Aorta (tissue), 5 donors: ENCODE results near the gene ERBIN. TPM values are rescaled to one million over a fixed set of nuclear protein-coding genes. Genes with fewer than 3 reads are reported as not detected.
"Not testable (repeated sequence)": the region's sequence is repeated elsewhere in the genome, so short reads cannot be mapped to it uniquely, and the experiment has no call there.

Experiments used
- ATAC-seq: fragments of 200-7000 bp; cut with Tn5 transposase; one replicate; pipeline ENCODE4 v1.9.1; 2022; ENCODE audit warnings: moderate library complexity; ENCODE audit not compliant: low FRiP score
- DNase-seq, 2 donors: peaks; one replicate each; pipeline ENCODE4 v3.0.0-alpha.2; 2020
- H3K27ac ChIP-seq, 2 donors: one replicate each; pipeline ENCODE4 v1.5.1; 2013; ENCODE audit warnings: low read length in 2 of 2, mild to moderate bottlenecking in 2 of 2, moderate library complexity in 2 of 2, control low read depth in 1 of 2, inconsistent platforms in 1 of 2, low read depth in 1 of 2
- H3K27me3 ChIP-seq, 2 donors: one replicate each; pipeline ENCODE4 v1.6.1; 2013; ENCODE audit warnings: control low read depth in 1 of 2, low read length in 1 of 2, mild to moderate bottlenecking in 1 of 2, moderate library complexity in 1 of 2; ENCODE audit not compliant: insufficient read depth in 2 of 2, control insufficient read depth in 1 of 2
- H3K36me3 ChIP-seq, 2 donors: one replicate each; pipeline ENCODE4 v1.6.1; 2013; ENCODE audit warnings: control low read depth in 1 of 2, low read length in 1 of 2, mild to moderate bottlenecking in 1 of 2; ENCODE audit not compliant: insufficient read depth in 2 of 2, control insufficient read depth in 1 of 2
- H3K4me1 ChIP-seq, 2 donors: one replicate each; pipeline ENCODE4 v1.6.1; 2013; ENCODE audit warnings: low read length in 2 of 2, control low read depth in 1 of 2, mild to moderate bottlenecking in 1 of 2, moderate library complexity in 1 of 2; ENCODE audit not compliant: insufficient read depth in 2 of 2, control insufficient read depth in 1 of 2
- H3K4me3 ChIP-seq, 2 donors: one replicate each; pipeline ENCODE4 v1.5.1; 2013; ENCODE audit warnings: low read length in 2 of 2, control low read depth in 1 of 2, mild to moderate bottlenecking in 1 of 2
- H3K9me3 ChIP-seq: one replicate; pipeline ENCODE4 v1.6.1; 2013; ENCODE audit warnings: mild to moderate bottlenecking, low read length; ENCODE audit not compliant: control insufficient read depth
- WGBS, 2 donors: extraction: QIAGEN DNeasy Blood & Tissue Kit; methylation state at CpG; one replicate each; pipeline ENCODE4 v1.1.7; 2013; 5-methylcytosine and 5-hydroxymethylcytosine counted together
- intact Hi-C, 2 donors: fragments of 100-400 bp; cut with DNase I; formaldehyde crosslinking; loops; one replicate each; pipeline versions ENCODE4 v1.14.2 to v1.15.0; 2022
- polyA plus RNA-seq, 2 donors: library from polyadenylated mRNA; stranded (reverse); fragments of 200-250 nt; gene quantifications; one replicate each; pipeline ENCODE4 v1.2.3, GENCODE V29; 2013
- total RNA-seq, 2 donors: library from RNA; stranded (reverse); fragmentation: NEBNext Ultra II Directional; extraction: Animal tissue kit (Norgen Biotek cat#: 25700); gene quantifications; one replicate each; pipeline ENCODE4 v1.2.1, GENCODE V29; 2021
- donor health status: healthy with polysubstance abuse.
- donor health status: Bipolar disorder and iron deficiency.
- donor health status: DM: no; HTN: no; CAD: no.
- donor health status: DM: no; HTN: no; CAD: no.
- donor health status: DM: yes; HTN: yes; CAD: no.

ERBIN gene
- total and polyA plus RNA-seq, 4 donors, result 15.2 to 78.6 (median 40.6) TPM

DNA sequence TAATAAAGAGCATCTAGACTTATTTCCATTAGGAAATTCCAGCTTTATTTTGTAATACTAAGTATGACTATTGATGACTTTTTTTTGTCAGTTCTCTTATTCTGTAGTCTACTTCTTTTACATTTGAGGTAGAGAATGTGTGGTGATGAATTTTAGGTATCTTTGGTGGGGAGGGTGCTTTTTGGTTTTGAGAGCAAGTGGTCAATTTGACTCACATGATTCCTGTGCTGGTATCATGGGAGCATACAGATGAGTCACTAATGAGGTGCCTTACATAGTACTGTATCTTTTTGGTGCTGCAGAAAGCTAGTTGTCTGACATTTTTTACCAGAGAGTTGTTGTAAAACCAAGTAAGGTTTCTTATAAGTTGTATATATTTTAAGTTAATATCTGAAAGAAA is 35.3 kb downstream of the ERBIN start:
- ATAC-seq (no peak), DNase-seq (no peak)
- no peak overlapping the region for H3K27ac ChIP-seq
- intact Hi-C loops, result no loop called here
- no peak overlapping the region for H3K4me3 ChIP-seq
- H3K9me3 ChIP-seq, result no peaks in the 10 kb centered on the region
- no peaks in the 10 kb centered on the region for H3K27me3 ChIP-seq
- H3K4me1 ChIP-seq, result peaks cover 0 to 6% of the 10 kb centered on the region in 2 donors
- H3K36me3 ChIP-seq, result no peaks in the 10 kb centered on the region

DNA sequence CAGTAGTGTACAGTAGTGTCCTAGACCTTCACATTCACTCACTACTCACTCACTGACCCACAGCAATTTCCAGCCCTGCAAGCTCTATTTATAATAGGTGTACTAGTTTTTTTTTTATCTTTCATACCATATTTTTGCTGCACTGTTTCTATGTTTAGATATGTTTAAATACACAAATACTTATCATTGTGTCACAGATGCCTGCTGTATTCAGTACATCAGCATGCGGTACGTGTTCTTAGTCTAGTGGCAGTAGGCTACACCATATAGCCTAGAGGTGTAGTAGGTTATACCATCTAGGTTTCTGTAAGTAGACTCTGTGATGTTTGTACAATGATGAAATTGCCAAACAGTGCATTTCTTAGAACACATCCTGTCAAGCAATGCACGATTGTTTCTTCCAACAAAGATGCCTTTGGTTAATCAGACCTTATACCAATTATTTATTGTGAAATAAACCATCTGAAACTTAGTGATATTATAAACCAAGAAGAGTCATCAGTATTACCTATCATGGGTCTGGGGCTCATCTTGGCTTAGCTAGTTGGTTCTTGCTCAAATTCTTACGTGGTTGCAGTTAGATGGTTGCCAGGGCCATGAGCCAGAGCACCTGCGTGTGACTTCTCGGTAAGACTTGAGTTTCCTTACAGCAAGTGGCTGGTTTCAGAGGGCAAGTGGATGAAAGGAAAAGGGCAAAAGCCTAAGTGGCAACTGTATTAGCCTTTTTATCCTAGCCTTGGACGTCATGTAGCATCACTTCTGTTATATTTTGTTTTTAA is 41.1 kb downstream of the ERBIN start:
- H3K4me3 ChIP-seq, result no peak overlapping the region
- no peak for ATAC-seq
- WGBS, 2 donors, result 76 to 78% methylated on average over 7 of the region's 7 CpGs
- intact Hi-C loops, result no loop called here
- peaks cover 0 to 2% of the 10 kb centered on the region in 2 donors for H3K4me1 ChIP-seq
- no peak for DNase-seq
- no peak overlapping the region for H3K27ac ChIP-seq
- H3K9me3 ChIP-seq, result no peaks in the 10 kb centered on the region
- H3K27me3 ChIP-seq, result no peaks in the 10 kb centered on the region
- H3K36me3 ChIP-seq, result no peaks in the 10 kb centered on the region

DNA sequence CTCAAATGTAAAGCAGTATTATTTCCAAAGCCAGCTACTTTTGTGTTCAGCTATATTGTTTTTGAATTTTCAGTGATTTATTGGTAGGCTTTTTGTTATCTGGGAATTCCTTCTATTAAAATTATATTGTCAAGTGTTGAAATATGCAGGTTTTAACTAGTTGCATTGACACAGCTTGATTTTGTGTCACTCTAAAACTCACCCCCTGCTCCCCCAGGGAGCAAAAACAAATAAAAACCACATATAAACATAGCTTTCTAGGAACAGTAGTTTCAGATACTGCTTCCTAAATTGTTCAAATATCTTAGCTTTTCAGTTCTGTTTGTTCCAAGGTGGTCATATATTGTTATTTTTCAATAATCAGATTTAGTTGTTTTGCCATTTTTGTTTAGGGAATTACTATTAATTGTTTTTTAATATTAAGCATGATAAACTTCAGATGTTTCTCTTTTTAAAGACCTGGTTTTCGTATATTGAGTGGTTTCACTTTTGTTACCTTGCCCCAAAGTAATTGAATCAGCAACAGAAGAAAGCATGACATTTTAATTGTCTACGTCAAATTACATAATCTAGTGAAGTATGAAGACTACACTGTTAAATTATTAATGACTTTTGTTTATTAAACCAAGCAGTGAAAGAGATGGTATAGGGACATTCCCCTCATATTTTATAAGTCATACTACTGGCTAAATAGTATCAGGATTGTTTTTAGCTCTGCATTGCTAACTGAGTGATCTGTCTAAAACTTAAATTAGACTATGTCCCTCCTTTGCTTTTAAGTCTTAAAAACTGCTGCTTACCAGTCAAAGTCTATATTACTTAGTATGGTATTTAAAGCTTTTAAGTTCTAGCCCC is 43.4 kb downstream of the ERBIN start:
- no peak overlapping the region for H3K27ac ChIP-seq
- no peaks in the 10 kb centered on the region for H3K9me3 ChIP-seq
- no peaks in the 10 kb centered on the region for H3K36me3 ChIP-seq
- no peak overlapping the region for H3K4me3 ChIP-seq
- H3K4me1 ChIP-seq, result peaks cover 0 to 2% of the 10 kb centered on the region in 2 donors
- ATAC-seq, result no peak
- DNase-seq, result no peak
- intact Hi-C loops, result no loop called here
- no peaks in the 10 kb centered on the region for H3K27me3 ChIP-seq
- WGBS, 2 donors, result 67 to 74% methylated on average over 2 of the region's 2 CpGs

DNA sequence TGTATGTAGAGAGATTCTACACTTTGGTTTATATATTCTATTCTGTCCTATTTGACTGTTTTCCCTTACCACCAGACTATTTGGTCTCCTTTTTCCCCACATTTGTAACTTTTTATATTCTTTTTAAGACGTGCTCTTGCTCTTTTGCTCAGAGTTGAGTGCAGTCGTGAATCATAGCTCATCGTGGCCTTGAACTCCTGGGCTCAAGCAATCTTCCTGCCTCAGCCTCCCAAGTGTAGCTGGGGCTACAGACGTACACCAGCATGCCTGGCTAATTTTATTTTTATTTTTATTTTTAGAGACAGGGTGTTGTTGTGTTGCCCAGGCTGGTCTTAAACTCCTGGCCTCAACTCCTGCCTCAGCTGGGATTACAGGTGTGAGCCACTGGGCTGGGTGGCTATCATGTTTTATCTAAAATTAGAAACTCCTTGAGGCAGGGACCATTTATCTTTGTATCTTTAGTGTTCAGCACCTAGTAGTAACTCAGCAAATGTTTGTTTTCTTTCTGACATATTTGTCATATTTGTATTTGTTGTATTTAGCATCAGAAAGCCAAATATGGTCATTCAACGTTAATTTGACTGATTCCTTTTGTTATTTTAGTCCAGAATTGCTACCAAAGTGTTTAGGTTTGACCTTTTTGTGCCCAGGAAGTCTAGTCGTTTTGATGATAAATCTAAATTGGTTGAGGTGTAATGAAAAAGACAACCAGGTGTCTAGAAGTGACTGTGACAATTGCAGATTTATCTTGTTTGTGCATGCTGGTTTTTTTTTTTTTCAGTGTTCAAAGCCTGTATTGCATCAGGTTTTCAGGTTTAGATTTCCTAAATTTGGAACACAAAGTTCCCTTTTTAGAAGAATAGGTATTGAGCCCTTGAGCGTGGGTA is 44.3 kb downstream of the ERBIN start:
- ATAC-seq (no peak), DNase-seq (no peak)
- Histone ChIP-seq H3K36me3 (no peaks in the 10 kb centered on the region), H3K4me3 (no peak overlapping the region), H3K27me3 (no peaks in the 10 kb centered on the region), H3K4me1 (peaks cover 0 to 2% of the 10 kb centered on the region in 2 donors), H3K27ac (no peak overlapping the region), H3K9me3 (no peaks in the 10 kb centered on the region)
- 62 to 63% methylated on average over 7 of the region's 7 CpGs for WGBS, 2 donors
- intact Hi-C loops, result no loop called here

DNA sequence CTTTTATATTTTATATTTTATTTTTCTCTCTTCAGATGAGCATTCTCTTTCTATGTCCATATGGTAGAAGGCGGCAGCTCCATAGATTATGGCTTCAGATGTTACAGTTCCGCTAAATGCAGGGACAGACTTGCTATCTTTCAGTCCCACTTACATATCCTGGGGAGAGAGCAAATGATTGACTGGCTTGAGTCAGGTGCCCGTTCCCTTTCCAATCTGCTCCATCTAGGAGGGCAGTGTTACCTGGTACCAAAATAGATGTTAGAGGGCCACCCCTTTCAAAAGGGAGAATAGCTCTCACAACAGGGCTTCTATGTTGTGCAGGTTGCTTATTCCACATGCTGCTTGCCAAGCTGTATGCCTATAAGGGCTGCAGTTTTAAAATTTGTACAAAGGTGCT is 45.3 kb downstream of the ERBIN start:
- Histone ChIP-seq H3K4me3 (no peak overlapping the region), H3K27me3 (no peaks in the 10 kb centered on the region), H3K36me3 (no peaks in the 10 kb centered on the region), H3K9me3 (no peaks in the 10 kb centered on the region), H3K27ac (no peak overlapping the region), H3K4me1 (peaks cover 0 to 2% of the 10 kb centered on the region in 2 donors)
- DNase-seq (no peak), ATAC-seq (no peak)
- 92 to 94% methylated on average over 3 of the region's 3 CpGs for WGBS, 2 donors
- intact Hi-C loops, result no loop called here

DNA sequence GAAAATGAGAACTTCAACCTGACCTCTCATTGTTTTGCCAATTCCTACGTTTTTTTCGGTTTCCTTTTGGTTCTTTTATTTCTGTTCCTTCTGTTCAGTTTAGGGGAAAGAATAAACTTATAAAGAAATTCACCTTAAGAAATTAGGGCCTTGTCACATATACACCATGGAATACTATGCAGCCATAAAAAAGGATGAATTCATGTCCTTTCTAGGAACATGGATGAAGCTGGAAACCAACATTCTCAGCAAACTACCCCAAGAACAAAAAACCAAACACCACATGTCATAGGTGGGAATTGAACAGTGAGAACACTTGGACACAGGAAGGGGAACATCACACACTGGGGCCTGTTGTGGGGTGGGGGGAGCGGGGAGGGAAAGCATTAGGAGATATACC is 46.5 kb downstream of the ERBIN start:
- ATAC-seq, H3K9me3 ChIP-seq, DNase-seq, H3K4me1 ChIP-seq, H3K27ac ChIP-seq, H3K27me3 ChIP-seq, H3K4me3 ChIP-seq, H3K36me3 ChIP-seq, intact Hi-C loops: not testable (repeated sequence)
- 68 to 81% methylated on average over 3 of the region's 3 CpGs for WGBS, 2 donors

DNA sequence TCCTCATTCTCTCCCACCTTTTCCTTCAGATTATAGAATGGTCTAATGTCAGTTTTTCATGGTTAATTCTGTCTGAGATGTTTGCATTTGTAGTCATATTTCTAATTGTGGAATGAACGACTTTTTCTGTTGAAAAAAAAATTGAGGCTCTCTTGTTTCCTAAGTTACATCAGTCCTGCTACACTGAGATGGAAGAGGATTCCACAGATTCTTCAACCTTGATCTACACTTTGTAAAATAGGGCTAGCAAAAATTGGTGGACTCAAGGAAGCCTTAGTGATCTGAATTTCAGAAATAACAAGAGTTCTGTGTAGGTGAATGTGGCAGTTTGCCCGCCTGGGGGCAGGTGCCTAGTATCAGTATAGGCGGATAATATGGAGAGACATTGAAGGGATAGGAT is 51.9 kb downstream of the ERBIN start:
- DNase-seq, result no peak
- Histone ChIP-seq H3K27ac (no peak overlapping the region), H3K4me1 (peaks cover 0 to 4% of the 10 kb centered on the region in 2 donors), H3K9me3 (no peaks in the 10 kb centered on the region), H3K4me3 (no peak overlapping the region), H3K27me3 (no peaks in the 10 kb centered on the region), H3K36me3 (no peaks in the 10 kb centered on the region)
- ATAC-seq, result no peak
- 66 to 69% methylated on average over 3 of the region's 3 CpGs for WGBS, 2 donors
- intact Hi-C loops, result no loop called here

DNA sequence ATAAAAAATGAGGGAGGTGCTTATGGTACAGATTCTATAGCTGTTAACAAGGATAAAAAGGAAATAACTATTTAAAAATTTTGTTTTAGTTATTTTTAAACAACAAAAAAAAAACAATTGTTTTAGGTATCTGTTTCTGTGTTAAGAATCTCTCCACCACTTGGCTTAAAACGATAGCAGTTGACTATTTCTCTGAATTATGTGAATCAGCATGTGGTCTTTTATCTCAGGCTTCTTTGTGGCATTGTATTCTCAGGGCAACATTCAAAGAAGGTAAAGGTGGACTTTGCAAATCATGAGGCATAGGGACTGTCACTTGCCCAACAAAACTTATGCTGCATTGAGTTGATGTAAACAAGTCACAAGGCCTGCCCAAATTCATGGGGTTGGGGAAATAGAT is 55.2 kb downstream of the ERBIN start:
- H3K4me3 ChIP-seq, result no peak overlapping the region
- DNase-seq, result no peak
- no peaks in the 10 kb centered on the region for H3K36me3 ChIP-seq
- H3K9me3 ChIP-seq, result no peaks in the 10 kb centered on the region
- peaks cover 1 to 2% of the 10 kb centered on the region in 2 donors for H3K4me1 ChIP-seq
- H3K27me3 ChIP-seq, result no peaks in the 10 kb centered on the region
- H3K27ac ChIP-seq, result no peak overlapping the region
- intact Hi-C loops, result no loop called here
- no peak for ATAC-seq
- WGBS, 2 donors, result 83 to 84% methylated on average over 1 of the region's 1 CpG
